C4-2B (cell line): ENCODE data around the gene WDR11.

Experiments
- CTCF ChIP-seq: fragments of 450-650 bp; conservative IDR thresholded peaks from 2 replicates; pipeline ENCODE4 v1.5.1; 2017; ENCODE audit warnings: mild to moderate bottlenecking
- ZFX ChIP-seq: fragments of 450-650 bp; IDR thresholded peaks from 2 replicates; pipeline ENCODE4 v1.6.1; 2017

GRCh38 chr10:120841522-120842189 lies 9.5 kb upstream of the WDR11 start:
- TF ChIP-seq CTCF (no peak), ZFX (no peak)
